Measurements from ENCODE around the gene RAB6A. TPM values are rescaled to one million over a fixed set of nuclear protein-coding genes. Genes with fewer than 3 reads are reported as not detected.
A peak's percentile ranks its signal among the peaks of the same experiment; 100 is the strongest.

The RAB6A gene
- total RNA-seq, 2 donors from 2014 or later = 179 to 247 TPM

DNA sequence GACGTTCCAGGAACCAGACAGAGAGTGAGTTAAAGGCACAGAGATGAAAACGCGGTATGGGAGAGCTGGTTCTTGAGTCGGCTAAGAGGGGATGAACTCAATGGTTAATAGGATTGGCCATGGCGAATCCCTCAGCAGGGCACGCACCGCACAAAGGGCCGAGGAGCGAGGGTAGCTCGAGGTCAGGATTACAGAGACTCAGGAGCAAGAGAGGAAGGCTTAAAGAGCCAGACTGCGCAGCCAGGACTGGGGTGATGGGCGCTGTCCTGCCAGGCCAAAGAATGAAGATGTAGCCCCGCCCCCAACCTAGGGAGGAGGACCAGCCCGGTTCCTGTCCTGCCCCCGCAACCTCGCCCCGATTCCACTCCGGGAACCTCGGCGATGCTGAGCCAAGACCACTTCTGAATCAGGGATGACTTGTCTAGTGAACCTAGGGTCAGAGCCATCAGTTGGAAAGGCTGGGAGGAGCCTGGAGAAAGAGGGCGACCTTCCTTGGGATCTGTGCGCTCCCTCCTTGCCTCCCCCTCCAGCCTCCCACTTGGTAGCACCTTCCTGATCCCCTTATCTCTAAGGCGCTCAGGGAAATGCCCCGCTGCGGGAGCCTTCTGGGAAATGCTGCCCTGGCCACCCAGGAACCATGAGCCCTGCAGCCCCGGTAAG, 114.8 kb downstream of the RAB6A start, which contains the start of gene PLEKHB1:
PLEKHB1 (plus strand) TSS at position 610 of the 660 bp plus-strand sequence; CDS start at position 638, 28 bp downstream.
- ATAC-seq (ENCODE audit: insufficient number of reproducible peaks, low FRiP score, low read depth) (no peak), DNase-seq (ENCODE audit: low spot score) (no peak)
- H3K4me1 ChIP-seq (ENCODE audit: control insufficient read depth in 1 of 2, low read depth in 2 of 2) = peaks cover 0 to 13% of the 10 kb centered on the region in 2 donors
- H3K9me3 ChIP-seq = no peaks in the 10 kb centered on the region
- H3K27ac ChIP-seq = no peak within 1 kb of the TSS
- no peaks in the 10 kb centered on the region for H3K36me3 ChIP-seq
- TF ChIP-seq, protein P1, sequence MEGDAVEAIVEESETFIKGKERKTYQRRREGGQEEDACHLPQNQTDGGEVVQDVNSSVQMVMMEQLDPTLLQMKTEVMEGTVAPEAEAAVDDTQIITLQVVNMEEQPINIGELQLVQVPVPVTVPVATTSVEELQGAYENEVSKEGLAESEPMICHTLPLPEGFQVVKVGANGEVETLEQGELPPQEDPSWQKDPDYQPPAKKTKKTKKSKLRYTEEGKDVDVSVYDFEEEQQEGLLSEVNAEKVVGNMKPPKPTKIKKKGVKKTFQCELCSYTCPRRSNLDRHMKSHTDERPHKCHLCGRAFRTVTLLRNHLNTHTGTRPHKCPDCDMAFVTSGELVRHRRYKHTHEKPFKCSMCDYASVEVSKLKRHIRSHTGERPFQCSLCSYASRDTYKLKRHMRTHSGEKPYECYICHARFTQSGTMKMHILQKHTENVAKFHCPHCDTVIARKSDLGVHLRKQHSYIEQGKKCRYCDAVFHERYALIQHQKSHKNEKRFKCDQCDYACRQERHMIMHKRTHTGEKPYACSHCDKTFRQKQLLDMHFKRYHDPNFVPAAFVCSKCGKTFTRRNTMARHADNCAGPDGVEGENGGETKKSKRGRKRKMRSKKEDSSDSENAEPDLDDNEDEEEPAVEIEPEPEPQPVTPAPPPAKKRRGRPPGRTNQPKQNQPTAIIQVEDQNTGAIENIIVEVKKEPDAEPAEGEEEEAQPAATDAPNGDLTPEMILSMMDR (IDR thresholded peaks at IDR 0.05) = no peak
- peak within 1 kb of the TSS; percentile 52 for H3K4me3 ChIP-seq
- no peaks in the 10 kb centered on the region for H3K27me3 ChIP-seq (replicated peaks; ENCODE audit: insufficient read depth)

GRCh38 chr11:73645121-73645969, 115.5 kb downstream of the RAB6A start:
- H3K4me1 ChIP-seq (ENCODE audit: control insufficient read depth in 1 of 2, low read depth in 2 of 2) = peaks cover 0 to 13% of the 10 kb centered on the region in 2 donors
- H3K27me3 ChIP-seq (replicated peaks; ENCODE audit: insufficient read depth) = no peaks in the 10 kb centered on the region
- H3K4me3 ChIP-seq = no peak overlapping the region
- no peak overlapping the region for H3K27ac ChIP-seq
- no peaks in the 10 kb centered on the region for H3K9me3 ChIP-seq
- no peak for DNase-seq (ENCODE audit: low spot score)
- no peak for ATAC-seq (ENCODE audit: insufficient number of reproducible peaks, low FRiP score, low read depth)
- TF ChIP-seq, protein P1 (IDR thresholded peaks at IDR 0.05) = no peak
- H3K36me3 ChIP-seq = no peaks in the 10 kb centered on the region

DNA sequence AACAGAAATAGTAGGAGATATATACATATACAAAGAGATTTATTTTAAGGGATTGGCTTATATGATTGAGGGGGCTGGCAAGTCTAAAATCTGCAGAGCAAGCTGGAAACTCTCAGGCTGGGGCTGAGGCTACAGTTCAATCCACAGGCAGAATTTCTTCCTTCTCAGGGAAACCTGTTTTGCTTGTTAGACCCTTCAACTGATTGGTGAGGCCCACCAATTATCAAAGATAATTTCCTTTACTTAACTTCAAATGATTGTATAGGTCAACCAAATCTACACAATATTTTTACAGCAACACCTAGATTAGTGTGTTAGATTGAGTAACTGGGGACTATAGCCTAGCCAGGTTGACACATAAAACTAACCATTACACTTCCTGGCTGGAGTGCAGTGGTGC, 119.2 kb downstream of the RAB6A start:
- H3K27ac ChIP-seq = no peak overlapping the region
- H3K36me3 ChIP-seq = no peaks in the 10 kb centered on the region
- no peak for DNase-seq (ENCODE audit: low spot score)
- peaks cover 0 to 5% of the 10 kb centered on the region in 2 donors for H3K4me1 ChIP-seq (ENCODE audit: control insufficient read depth in 1 of 2, low read depth in 2 of 2)
- no peaks in the 10 kb centered on the region for H3K27me3 ChIP-seq (replicated peaks; ENCODE audit: insufficient read depth)
- H3K4me3 ChIP-seq = no peak overlapping the region
- ATAC-seq (ENCODE audit: insufficient number of reproducible peaks, low FRiP score, low read depth) = no peak
- TF ChIP-seq, protein P1 (IDR thresholded peaks at IDR 0.05) = no peak
- H3K9me3 ChIP-seq = no peaks in the 10 kb centered on the region

DNA sequence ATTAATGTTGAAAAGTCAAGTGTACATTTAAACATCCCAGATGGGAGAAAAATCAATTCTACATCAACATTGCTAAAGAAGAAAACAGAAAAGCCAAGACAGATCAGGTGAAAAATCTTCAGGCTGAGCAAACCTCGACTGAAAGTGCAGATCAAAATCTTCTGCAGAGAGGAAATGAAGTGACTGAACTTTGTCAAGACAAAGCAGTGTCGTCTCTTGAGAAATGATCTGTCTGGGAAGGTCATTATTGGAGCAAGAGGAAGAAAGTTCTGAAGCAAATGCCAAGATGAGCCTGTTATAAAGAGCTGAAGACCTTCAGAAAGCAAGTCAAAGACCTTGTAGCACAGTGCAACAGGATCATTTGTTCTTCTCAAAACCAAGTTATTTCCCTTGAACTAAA, 120.3 kb downstream of the RAB6A start:
- H3K4me3 ChIP-seq = no peak overlapping the region
- no peaks in the 10 kb centered on the region for H3K36me3 ChIP-seq
- no peak overlapping the region for H3K27ac ChIP-seq
- no peak for ATAC-seq (ENCODE audit: insufficient number of reproducible peaks, low FRiP score, low read depth)
- no peaks in the 10 kb centered on the region for H3K27me3 ChIP-seq (replicated peaks; ENCODE audit: insufficient read depth)
- H3K4me1 ChIP-seq (ENCODE audit: control insufficient read depth in 1 of 2, low read depth in 2 of 2) = peaks cover 0 to 2% of the 10 kb centered on the region in 2 donors
- no peak for DNase-seq (ENCODE audit: low spot score)
- TF ChIP-seq, protein P1 (IDR thresholded peaks at IDR 0.05) = no peak
- no peaks in the 10 kb centered on the region for H3K9me3 ChIP-seq

GRCh38 chr11:73637012-73637411, 123.9 kb downstream of the RAB6A start:
- Histone ChIP-seq H3K27ac (no peak overlapping the region), H3K27me3 (replicated peaks; ENCODE audit: insufficient read depth) (no peaks in the 10 kb centered on the region), H3K9me3 (no peaks in the 10 kb centered on the region), H3K4me3 (no peak overlapping the region), H3K4me1 (ENCODE audit: control insufficient read depth in 1 of 2, low read depth in 2 of 2) (no peaks in the 10 kb centered on the region), H3K36me3 (no peaks in the 10 kb centered on the region)
- no peak for DNase-seq (ENCODE audit: low spot score)
- no peak for ATAC-seq (ENCODE audit: insufficient number of reproducible peaks, low FRiP score, low read depth)
- TF ChIP-seq, protein P1 (IDR thresholded peaks at IDR 0.05) = no peak
